Keratinocyte (primary cell): Measurements from ENCODE around the gene G2E3. TPM values are rescaled to one million over a fixed set of nuclear protein-coding genes. Genes with fewer than 3 reads are reported as not detected.

ENCODE experiments used
- DNase-seq: peaks from one replicate; pipeline ENCODE4 v3.0.0-alpha.2; 2011; ENCODE audit warnings: low read depth, missing footprints, low spot score
- FAIRE-seq: peaks from 2 replicates; lab custom pipeline; 2011; peaks lifted over from hg19 to GRCh38; lab: Jason Lieb, UNC
- H2AFZ ChIP-seq: 2 replicates; pipeline ENCODE4 v1.6.0; 2012; ENCODE audit warnings: low read length, control low read depth, inconsistent platforms; ENCODE audit not compliant: control insufficient read depth
- H3K27ac ChIP-seq: 2 replicates; pipeline ENCODE4 v1.5.1; 2011; ENCODE audit warnings: low read length; ENCODE audit not compliant: control insufficient read depth, insufficient read depth
- H3K27me3 ChIP-seq: 3 replicates; pipeline ENCODE4 v1.6.0; 2011; ENCODE audit warnings: low read length; ENCODE audit not compliant: control insufficient read depth, insufficient read depth; ENCODE audit errors: extremely low read depth
- H3K36me3 ChIP-seq, 2 experiments: 2 replicates in 1 of 2; 3 replicates in 1 of 2; pipeline ENCODE4 v1.5.1; 2011; ENCODE audit warnings: low read length in 2 of 2, mild to moderate bottlenecking in 1 of 2; ENCODE audit not compliant: control insufficient read depth in 2 of 2, insufficient read depth in 2 of 2; ENCODE audit errors: extremely low read depth in 1 of 2
- H3K4me1 ChIP-seq: 3 replicates; pipeline ENCODE4 v1.5.1; 2011; ENCODE audit warnings: low read length; ENCODE audit not compliant: control insufficient read depth, insufficient read depth; ENCODE audit errors: extremely low read depth
- H3K4me2 ChIP-seq: 3 replicates; pipeline ENCODE4 v1.6.0; 2011; ENCODE audit warnings: low read depth, low read length; ENCODE audit not compliant: control insufficient read depth, insufficient read depth; ENCODE audit errors: extremely low read depth
- H3K4me3 ChIP-seq, 3 experiments: fragments of 200-600 bp in 1 of 3; sonication (generic) in 1 of 3; 2 replicates in 2 of 3; 3 replicates in 1 of 3; pipeline ENCODE4 v1.5.1; 2011 to 2016; ENCODE audit warnings: low read length in 3 of 3, mild to moderate bottlenecking in 3 of 3, control low read depth in 2 of 3, inconsistent platforms in 1 of 3, low read depth in 1 of 3, mixed read lengths in 1 of 3, mixed run types in 1 of 3, moderate library complexity in 1 of 3; ENCODE audit not compliant: control insufficient read depth in 2 of 3, insufficient read depth in 2 of 3; ENCODE audit errors: extremely low read depth in 1 of 3
- H3K79me2 ChIP-seq: 2 replicates; pipeline ENCODE4 v1.6.0; 2012; ENCODE audit warnings: low read length; ENCODE audit not compliant: control insufficient read depth, insufficient read depth
- H3K9ac ChIP-seq: 3 replicates; pipeline ENCODE4 v1.6.0; 2011; ENCODE audit warnings: low read length; ENCODE audit not compliant: control insufficient read depth, insufficient read depth; ENCODE audit errors: extremely low read depth
- H3K9me1 ChIP-seq: 3 replicates; pipeline ENCODE4 v1.6.0; 2011; ENCODE audit warnings: low read length; ENCODE audit not compliant: control insufficient read depth, insufficient read depth; ENCODE audit errors: extremely low read depth
- H3K9me3 ChIP-seq: 2 replicates; pipeline ENCODE4 v1.5.1; 2012; ENCODE audit warnings: low read depth, low read length; ENCODE audit not compliant: control insufficient read depth
- H4K20me1 ChIP-seq: 3 replicates; pipeline ENCODE4 v1.6.0; 2011; ENCODE audit warnings: low read length; ENCODE audit not compliant: control insufficient read depth, insufficient read depth; ENCODE audit errors: extremely low read depth
- CTCF ChIP-seq, 3 experiments: IDR thresholded peaks in 1 of 3; conservative IDR thresholded peaks in 1 of 3; optimal IDR thresholded peaks in 1 of 3; 2 replicates in 2 of 3; 3 replicates in 1 of 3; pipeline versions ENCODE3 to v1.5.1; 2011; ENCODE audit warnings: low read length in 3 of 3, mild to moderate bottlenecking in 3 of 3, moderate library complexity in 2 of 3, control low read depth in 1 of 3, inconsistent platforms in 1 of 3; ENCODE audit not compliant: insufficient read depth in 2 of 3; ENCODE audit errors: extremely low read depth in 1 of 3
- EZH2 ChIP-seq: IDR thresholded peaks from one replicate; pipeline ENCODE4 v1.6.1; 2012; ENCODE audit warnings: inconsistent platforms, mild to moderate bottlenecking, low read length, moderate library complexity
- dilution Hi-C: fragments of 300-500 bp; cut with MboI; formaldehyde crosslinking; loops from one replicate; pipeline ENCODE4 v1.7.0; 2020; ENCODE audit warnings: low sequenced_read_pairs; ENCODE audit not compliant: extremely low pct_ligation_motif_present
- polyA plus RNA-seq, 5 experiments: library from polyadenylated mRNA; depleted of rRNA in 3 of 5; stranded (reverse) in 3 of 5; stranded (forward) in 1 of 5; unstranded in 1 of 5; fragments of >200 nt; gene quantifications; 1 replicate in 1 of 5; 2 replicates in 3 of 5; 3 replicates in 1 of 5; pipeline versions ENCODE4 v1.2.1 to v1.2.3, GENCODE V29; 2011 to 2012; ENCODE audit warnings: missing spikeins in 2 of 5, low read depth in 1 of 5, low replicate concordance in 1 of 5

Gene G2E3
- polyA plus RNA-seq, 1 donor (not counting 4 experiments of a cell fraction or from before 2014, with no cell fraction given), result 24.3 TPM

GRCh38 chr14:30559638-30560091 is 707 bp downstream of the G2E3 start:
- Histone ChIP-seq H3K9me3 (no peaks in the 10 kb centered on the region), H3K4me3 (peak overlapping the region; percentile 95 to 99 (median 98)), H3K36me3 (peaks cover 0 to 4% of the 10 kb centered on the region in 2 experiments), H4K20me1 (peaks cover 3% of the 10 kb centered on the region), H2AFZ (peak overlapping the region; percentile 98), H3K9me1 (no peaks in the 10 kb centered on the region), H3K4me2 (peak overlapping the region; percentile 100), H3K4me1 (peaks cover 15% of the 10 kb centered on the region), H3K27me3 (no peaks in the 10 kb centered on the region), H3K9ac (peak overlapping the region; percentile 95), H3K79me2 (peaks cover 55% of the 10 kb centered on the region), H3K27ac (peak overlapping the region; percentile 93)
- FAIRE-seq (no peak), DNase-seq (no peak)
- no peak for TF ChIP-seq EZH2
- TF ChIP-seq CTCF (optimal IDR thresholded peaks at IDR 0.05 in 1 of 3, IDR thresholded peaks at IDR 0.05 in 1 of 3, conservative IDR thresholded peaks at IDR 0.05 in 1 of 3; ENCODE audit: extremely low read depth in 1 of 3, insufficient read depth in 2 of 3, low read length in 3 of 3), result no peak
- dilution Hi-C loops, result no loop called here

- H3K4me1 ChIP-seq, result peaks cover 15% of the 10 kb centered on the region
- TF ChIP-seq EZH2 (no peak), CTCF (optimal IDR thresholded peaks at IDR 0.05 in 1 of 3, IDR thresholded peaks at IDR 0.05 in 1 of 3, conservative IDR thresholded peaks at IDR 0.05 in 1 of 3; ENCODE audit: extremely low read depth in 1 of 3, insufficient read depth in 2 of 3, low read length in 3 of 3) (no peak)
- H3K79me2 ChIP-seq, result peaks cover 63% of the 10 kb centered on the region
- no peaks in the 10 kb centered on the region for H3K27me3 ChIP-seq
- peak overlapping the region; percentile 100 for H3K4me2 ChIP-seq
- H3K36me3 ChIP-seq, result peaks cover 0 to 4% of the 10 kb centered on the region in 2 experiments
- dilution Hi-C loops, result no loop called here
- FAIRE-seq, result no peak
- H3K4me3 ChIP-seq, result peak overlapping the region in 2 of 3 experiments; percentile 95 to 98
- H4K20me1 ChIP-seq, result peaks cover 3% of the 10 kb centered on the region
- DNase-seq, result no peak
- no peak overlapping the region for H3K9ac ChIP-seq
- H3K9me1 ChIP-seq, result no peaks in the 10 kb centered on the region
- no peak overlapping the region for H3K27ac ChIP-seq
- H2AFZ ChIP-seq, result no peak overlapping the region
- H3K9me3 ChIP-seq, result no peaks in the 10 kb centered on the region
These were observed 1.6 kb downstream of the G2E3 start for GRCh38 chr14:30560581-30560980.
